GM18858 (cell line): ENCODE results near the gene SLCO3A1.
"Not testable (repeated sequence)": the region's sequence is repeated elsewhere in the genome, so short reads cannot be mapped to it uniquely, and the experiment has no call there.

Experiments used
- ATAC-seq: cut with Tn5 transposase; IDR thresholded peaks from one replicate; pipeline ENCODE4 v1.9.1; 2021; ENCODE audit not compliant: unreplicated experiment

The SLCO3A1 gene

DNA sequence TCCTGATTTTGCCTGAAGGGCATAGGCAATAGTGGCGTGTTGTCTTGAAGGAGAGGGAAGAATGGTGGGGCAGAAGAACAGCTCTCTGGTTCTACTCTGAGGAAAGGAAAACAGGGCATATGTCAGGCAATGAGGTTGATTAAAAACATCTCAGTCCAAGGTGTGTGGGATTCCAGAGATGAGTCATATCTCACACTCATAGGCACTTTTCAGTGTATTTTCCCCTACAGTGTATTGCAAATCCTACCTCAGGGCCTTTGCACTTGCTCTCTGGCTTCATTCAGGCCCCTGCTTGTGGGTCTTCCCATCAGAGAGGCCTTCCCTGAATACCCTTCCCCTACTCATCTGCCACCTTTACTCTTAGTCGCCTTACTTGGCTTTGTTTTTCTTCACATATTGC, 107.8 kb downstream of the SLCO3A1 start:
- ATAC-seq = no peak

DNA sequence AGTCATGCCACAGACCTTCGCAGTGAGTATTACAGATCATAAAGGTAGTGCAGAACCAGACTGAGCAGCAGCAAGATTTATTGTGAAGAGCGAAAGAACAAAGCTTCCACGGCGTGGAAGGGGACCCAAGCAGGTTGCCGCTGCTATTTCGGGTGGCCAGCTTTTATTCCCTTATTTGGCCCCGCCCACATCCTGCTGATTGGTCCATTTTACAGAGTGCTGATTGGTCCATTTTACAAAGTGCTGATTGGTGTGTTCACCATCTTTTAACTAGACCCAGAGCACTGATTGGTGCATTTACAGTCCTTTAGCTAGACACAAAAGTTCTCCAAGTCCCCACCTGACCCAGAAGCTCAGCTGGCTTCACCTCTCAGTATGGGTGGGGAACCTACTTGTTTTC, 110.2 kb downstream of the SLCO3A1 start:
- not testable (repeated sequence) for ATAC-seq

DNA sequence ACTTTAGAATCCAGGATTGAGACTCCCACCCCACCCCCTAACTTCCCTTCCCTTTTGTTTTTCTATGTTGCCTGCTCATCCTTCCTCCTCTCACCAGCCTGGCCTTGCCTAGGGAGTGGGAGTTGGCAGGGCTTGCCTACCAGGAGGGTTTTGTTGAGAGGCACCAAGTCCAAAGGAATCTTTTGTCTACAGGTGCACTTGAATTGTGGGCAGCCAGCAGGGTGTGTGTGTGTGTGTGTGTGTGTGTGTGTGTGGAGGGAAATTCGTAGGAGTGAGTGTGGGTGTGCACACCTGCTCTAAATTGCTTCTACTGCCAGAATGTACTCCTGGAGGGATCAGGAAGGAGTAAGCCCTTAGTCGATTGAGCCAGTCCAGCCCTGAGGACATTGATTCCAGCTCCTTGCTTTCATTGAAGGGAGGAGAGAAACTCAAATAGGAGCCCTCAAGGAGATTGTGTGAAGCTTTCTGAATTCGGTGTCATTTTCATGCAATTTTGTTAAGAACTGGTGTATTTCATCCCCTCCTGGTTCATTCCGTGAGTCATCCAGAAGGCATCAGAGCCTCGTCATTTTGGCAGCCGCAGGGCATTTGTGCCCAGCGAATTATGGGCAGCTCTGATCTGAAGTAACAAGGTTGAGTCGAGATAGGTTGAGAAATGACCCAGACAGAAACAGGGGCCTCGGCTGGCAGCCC, 112.1 kb downstream of the SLCO3A1 start:
- no peak for ATAC-seq

- no peak for ATAC-seq
Measured at GRCh38 chr15:91966194-91966552, 112.7 kb downstream of the SLCO3A1 start.

GRCh38 chr15:91967935-91968606, 114.6 kb downstream of the SLCO3A1 start:
- no peak for ATAC-seq

GRCh38 chr15:91968610-91969009, 115.1 kb downstream of the SLCO3A1 start:
- no peak for ATAC-seq

DNA sequence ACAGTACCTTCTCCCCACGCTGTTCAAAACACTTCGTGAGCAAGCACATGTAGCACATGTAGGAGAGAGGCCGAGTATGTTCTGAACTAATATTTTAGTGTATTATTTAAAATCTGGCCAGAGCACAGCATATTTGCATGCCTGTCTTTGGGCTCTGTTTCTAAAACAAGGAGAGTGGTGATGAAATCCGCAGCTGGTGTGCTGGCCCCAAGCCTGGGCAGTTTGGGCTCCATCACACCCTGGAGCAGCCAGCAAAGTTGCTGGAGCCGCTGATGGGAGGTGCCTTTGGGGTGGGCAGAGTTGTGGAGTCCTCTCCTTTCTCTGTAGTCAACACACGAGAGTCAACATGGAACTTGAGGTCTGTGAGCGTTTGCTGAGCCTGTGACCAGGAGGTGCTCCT, 116.6 kb downstream of the SLCO3A1 start:
- no peak for ATAC-seq

DNA sequence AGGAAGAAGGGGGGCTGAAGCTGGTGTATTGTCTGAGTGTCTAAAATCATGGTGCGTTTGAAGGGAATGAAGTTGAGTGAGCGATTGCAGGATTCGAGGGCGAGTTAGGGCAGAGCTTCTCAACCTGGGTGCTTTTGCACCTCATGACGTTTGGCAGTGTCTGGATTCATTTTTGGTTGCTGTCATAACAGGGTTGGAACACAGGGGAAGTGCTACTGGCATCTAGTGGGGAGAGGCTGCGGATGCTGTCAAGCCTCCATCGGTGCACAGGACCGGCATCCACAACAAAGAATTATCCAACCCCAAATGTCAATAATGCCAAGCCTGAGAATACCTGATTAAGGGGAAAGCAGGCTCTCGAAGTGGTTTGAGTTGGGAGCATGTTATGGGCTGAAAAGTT, 120.0 kb downstream of the SLCO3A1 start:
- ATAC-seq = no peak

DNA sequence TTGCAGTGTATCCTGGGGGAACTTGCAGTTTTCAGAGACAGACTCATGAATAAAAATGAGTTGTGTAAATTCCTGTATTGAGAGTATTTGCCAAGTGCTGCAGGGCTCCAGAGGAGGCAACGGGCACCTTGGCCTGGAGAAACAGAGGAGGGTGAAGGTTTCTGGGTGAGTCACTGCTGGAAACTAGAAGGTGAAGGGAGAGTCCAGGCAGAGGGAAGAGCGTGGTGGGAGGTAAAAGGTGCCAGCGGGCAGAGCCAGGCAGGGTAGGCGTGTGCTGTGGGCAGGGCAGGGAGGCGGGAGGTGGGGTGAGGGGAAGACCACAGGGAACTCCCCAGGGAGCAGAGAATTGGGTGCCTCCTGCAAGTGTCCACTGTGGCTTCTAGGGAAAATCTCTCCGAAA, 120.8 kb downstream of the SLCO3A1 start:
- no peak for ATAC-seq

GRCh38 chr15:91975241-91975978, 121.9 kb downstream of the SLCO3A1 start:
- no peak for ATAC-seq

DNA sequence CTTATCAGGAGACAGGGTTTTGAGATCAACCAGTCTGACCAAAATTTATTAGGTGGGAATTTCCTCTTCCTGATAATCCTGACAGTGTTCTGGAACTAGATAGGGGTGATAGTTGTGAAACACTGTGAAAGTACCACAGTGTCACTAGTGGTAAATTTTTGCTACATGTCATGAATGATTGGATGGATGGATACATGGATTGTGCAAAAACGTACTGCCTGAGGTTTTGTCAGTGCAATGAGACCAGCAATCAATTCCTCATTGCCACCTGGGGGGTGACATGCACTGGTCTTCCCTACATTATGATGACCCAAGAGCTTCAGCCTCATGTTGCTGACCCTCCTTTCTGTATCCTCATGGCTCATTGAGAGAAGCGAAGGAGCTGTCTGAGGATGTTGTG, 123.5 kb downstream of the SLCO3A1 start:
- no peak for ATAC-seq

- no peak for ATAC-seq
Measured at GRCh38 chr15:91980502-91981267, 127.2 kb downstream of the SLCO3A1 start.

- no peak for ATAC-seq
Measured at GRCh38 chr15:91981821-91982800, 128.6 kb downstream of the SLCO3A1 start.

- no peak for ATAC-seq
Measured at GRCh38 chr15:91983729-91984340, 130.3 kb downstream of the SLCO3A1 start.

GRCh38 chr15:91985297-91985696, 131.8 kb downstream of the SLCO3A1 start:
- ATAC-seq = no peak

DNA sequence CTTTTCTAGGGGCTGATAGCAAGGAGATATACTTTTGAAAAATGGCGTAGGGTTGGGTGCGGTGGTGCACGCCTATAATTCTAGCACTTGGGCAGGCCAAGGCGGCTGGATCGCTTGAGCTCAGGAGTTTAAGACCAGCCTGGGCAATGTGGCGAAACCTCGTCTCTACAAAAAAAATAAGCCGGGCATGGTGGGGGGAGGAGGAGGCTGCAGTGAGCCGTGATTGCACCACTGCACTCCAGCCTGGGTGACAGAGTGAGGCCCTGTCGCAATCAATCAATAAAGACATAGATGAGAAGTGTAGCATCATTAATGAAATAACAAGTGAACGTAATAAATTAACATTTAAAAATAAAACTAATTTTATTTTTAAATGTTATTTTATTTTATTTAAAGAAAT, 134.6 kb downstream of the SLCO3A1 start:
- no peak for ATAC-seq

GRCh38 chr15:91988655-91989054, 135.1 kb downstream of the SLCO3A1 start:
- no peak for ATAC-seq

DNA sequence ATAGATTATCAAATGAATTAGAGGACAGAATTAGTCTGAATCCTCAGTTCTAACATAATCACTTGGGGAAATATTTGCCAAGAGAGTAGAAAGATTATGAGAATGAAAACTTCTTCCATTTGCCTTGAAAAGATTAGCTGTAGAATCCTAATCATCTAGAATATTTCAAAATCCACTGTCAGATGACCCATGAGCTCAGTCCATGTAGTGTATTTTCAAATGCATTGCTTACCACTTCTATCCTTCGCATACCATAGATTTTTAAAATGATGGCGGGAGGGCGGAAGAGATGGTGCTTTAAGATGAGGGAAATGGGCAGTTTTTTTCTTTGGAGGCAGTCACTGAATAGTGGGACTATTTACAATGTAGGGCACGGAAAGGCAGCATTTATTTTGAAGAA, 136.3 kb downstream of the SLCO3A1 start:
- ATAC-seq = no peak

DNA sequence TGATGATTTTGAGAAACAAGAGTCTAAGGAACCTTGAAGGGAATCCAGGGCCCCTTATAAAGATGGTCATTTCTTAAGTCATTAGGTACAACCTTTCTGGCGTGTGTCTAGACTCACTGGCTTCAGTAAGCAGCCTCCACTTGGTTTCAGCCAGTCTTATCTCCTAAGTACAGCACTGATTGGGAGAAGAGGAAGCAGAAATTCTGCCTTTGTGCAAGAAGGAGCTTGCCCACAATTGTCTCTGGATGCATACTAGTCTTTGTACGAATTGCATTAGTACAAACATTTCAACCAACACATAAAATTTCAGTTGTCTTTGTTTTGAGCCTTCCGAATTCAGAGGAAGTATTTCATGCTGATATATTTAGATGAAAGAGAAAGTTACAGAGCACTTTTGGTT, 139.4 kb downstream of the SLCO3A1 start:
- no peak for ATAC-seq

- no peak for ATAC-seq
Measured at GRCh38 chr15:91995146-91995545, 141.6 kb downstream of the SLCO3A1 start.
